PFSK-1 (cell line): ENCODE measurements around the gene CYP4F3.

Experiments
- FOXP2 ChIP-seq: optimal IDR thresholded peaks from 2 replicates; pipeline ENCODE3; 2011; ENCODE audit warnings: borderline replicate concordance, control low read depth, inconsistent platforms; ENCODE audit not compliant: insufficient read depth; ENCODE audit errors: extremely low read length, extremely low read depth
- POLR2AphosphoS5 ChIP-seq: IDR thresholded peaks from 2 replicates; pipeline ENCODE4 v1.6.1; 2012; ENCODE audit warnings: low read depth, mild to moderate bottlenecking, control low read depth, low read length, moderate library complexity
- REST ChIP-seq, 2 experiments: IDR thresholded peaks; 2 replicates each; pipeline versions ENCODE4 v1.6.1 to v1.8.0; 2011 to 2012; ENCODE audit warnings: low read depth in 2 of 2, low read length in 2 of 2, control low read depth in 1 of 2, inconsistent platforms in 1 of 2, mild to moderate bottlenecking in 1 of 2, moderate library complexity in 1 of 2; ENCODE audit not compliant: insufficient read depth in 1 of 2
- SIN3A ChIP-seq: IDR thresholded peaks from 2 replicates; pipeline ENCODE4 v1.6.1; 2012; ENCODE audit warnings: mild to moderate bottlenecking, low read length, moderate library complexity, borderline replicate concordance; ENCODE audit not compliant: insufficient read depth
- TAF1 ChIP-seq: IDR thresholded peaks from 2 replicates; pipeline ENCODE4 v1.6.1; 2012; ENCODE audit warnings: low read length, control low read depth, borderline replicate concordance; ENCODE audit not compliant: insufficient read depth

DNA sequence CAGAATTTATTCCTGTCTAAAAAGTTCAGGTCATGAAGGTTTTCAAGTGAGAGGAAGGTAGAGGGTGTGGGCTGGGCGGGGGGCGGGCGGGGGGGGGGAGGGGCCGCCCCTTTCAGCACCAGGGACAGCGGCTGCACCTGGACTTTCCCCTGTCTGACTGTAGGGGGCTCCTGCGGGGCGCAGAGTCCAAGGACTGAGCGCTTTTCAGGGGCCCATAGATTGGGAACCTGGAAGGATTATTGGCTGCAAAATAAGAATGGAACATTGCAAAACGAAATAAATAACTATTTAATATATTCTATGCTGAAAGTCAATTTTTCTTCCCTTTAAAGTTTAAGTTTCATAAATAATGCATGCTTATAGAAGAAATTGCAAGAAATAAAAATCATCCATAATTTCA lies 8.9 kb upstream of the CYP4F3 start:
- peak; percentile 89 to 94 for TF ChIP-seq REST (IDR thresholded peaks at IDR 0.05; ENCODE audit: insufficient read depth in 1 of 2, low read depth in 2 of 2, low read length in 2 of 2)
- no peak for TF ChIP-seq POLR2AphosphoS5
- no peak for TF ChIP-seq TAF1
- TF ChIP-seq SIN3A, result peak; percentile 46; the same call in 1 of the 2 replicates
- TF ChIP-seq FOXP2, result no peak
